ENCODE results near the gene NADK2.

- TF ChIP-seq, protein P1, sequence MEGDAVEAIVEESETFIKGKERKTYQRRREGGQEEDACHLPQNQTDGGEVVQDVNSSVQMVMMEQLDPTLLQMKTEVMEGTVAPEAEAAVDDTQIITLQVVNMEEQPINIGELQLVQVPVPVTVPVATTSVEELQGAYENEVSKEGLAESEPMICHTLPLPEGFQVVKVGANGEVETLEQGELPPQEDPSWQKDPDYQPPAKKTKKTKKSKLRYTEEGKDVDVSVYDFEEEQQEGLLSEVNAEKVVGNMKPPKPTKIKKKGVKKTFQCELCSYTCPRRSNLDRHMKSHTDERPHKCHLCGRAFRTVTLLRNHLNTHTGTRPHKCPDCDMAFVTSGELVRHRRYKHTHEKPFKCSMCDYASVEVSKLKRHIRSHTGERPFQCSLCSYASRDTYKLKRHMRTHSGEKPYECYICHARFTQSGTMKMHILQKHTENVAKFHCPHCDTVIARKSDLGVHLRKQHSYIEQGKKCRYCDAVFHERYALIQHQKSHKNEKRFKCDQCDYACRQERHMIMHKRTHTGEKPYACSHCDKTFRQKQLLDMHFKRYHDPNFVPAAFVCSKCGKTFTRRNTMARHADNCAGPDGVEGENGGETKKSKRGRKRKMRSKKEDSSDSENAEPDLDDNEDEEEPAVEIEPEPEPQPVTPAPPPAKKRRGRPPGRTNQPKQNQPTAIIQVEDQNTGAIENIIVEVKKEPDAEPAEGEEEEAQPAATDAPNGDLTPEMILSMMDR (IDR thresholded peaks at IDR 0.05; ENCODE audit: low read depth, low read length, missing input control) = no peak
- TF ChIP-seq, protein P2, sequence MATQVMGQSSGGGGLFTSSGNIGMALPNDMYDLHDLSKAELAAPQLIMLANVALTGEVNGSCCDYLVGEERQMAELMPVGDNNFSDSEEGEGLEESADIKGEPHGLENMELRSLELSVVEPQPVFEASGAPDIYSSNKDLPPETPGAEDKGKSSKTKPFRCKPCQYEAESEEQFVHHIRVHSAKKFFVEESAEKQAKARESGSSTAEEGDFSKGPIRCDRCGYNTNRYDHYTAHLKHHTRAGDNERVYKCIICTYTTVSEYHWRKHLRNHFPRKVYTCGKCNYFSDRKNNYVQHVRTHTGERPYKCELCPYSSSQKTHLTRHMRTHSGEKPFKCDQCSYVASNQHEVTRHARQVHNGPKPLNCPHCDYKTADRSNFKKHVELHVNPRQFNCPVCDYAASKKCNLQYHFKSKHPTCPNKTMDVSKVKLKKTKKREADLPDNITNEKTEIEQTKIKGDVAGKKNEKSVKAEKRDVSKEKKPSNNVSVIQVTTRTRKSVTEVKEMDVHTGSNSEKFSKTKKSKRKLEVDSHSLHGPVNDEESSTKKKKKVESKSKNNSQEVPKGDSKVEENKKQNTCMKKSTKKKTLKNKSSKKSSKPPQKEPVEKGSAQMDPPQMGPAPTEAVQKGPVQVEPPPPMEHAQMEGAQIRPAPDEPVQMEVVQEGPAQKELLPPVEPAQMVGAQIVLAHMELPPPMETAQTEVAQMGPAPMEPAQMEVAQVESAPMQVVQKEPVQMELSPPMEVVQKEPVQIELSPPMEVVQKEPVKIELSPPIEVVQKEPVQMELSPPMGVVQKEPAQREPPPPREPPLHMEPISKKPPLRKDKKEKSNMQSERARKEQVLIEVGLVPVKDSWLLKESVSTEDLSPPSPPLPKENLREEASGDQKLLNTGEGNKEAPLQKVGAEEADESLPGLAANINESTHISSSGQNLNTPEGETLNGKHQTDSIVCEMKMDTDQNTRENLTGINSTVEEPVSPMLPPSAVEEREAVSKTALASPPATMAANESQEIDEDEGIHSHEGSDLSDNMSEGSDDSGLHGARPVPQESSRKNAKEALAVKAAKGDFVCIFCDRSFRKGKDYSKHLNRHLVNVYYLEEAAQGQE (IDR thresholded peaks at IDR 0.05) = no peak
- no peak for TF ChIP-seq ATF3 (IDR thresholded peaks at IDR 0.05)
- no peak for TF ChIP-seq TAF1 (conservative IDR thresholded peaks at IDR 0.05)
- TF ChIP-seq, protein P3, sequence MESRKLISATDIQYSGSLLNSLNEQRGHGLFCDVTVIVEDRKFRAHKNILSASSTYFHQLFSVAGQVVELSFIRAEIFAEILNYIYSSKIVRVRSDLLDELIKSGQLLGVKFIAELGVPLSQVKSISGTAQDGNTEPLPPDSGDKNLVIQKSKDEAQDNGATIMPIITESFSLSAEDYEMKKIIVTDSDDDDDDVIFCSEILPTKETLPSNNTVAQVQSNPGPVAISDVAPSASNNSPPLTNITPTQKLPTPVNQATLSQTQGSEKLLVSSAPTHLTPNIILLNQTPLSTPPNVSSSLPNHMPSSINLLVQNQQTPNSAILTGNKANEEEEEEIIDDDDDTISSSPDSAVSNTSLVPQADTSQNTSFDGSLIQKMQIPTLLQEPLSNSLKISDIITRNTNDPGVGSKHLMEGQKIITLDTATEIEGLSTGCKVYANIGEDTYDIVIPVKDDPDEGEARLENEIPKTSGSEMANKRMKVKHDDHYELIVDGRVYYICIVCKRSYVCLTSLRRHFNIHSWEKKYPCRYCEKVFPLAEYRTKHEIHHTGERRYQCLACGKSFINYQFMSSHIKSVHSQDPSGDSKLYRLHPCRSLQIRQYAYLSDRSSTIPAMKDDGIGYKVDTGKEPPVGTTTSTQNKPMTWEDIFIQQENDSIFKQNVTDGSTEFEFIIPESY (IDR thresholded peaks at IDR 0.05) = no peak
- TF ChIP-seq JUND (IDR thresholded peaks at IDR 0.05) = no peak
- TF ChIP-seq YY1 (IDR thresholded peaks at IDR 0.05) = no peak
- no peak for TF ChIP-seq FOXA1 (IDR thresholded peaks at IDR 0.05)
- TF ChIP-seq MAX (IDR thresholded peaks at IDR 0.05) = no peak
- TF ChIP-seq RXRA (IDR thresholded peaks at IDR 0.05) = no peak
- no peak for TF ChIP-seq RAD21 (IDR thresholded peaks at IDR 0.05)
- no peak for TF ChIP-seq GABPA (IDR thresholded peaks at IDR 0.05 in 1 of 2, conservative IDR thresholded peaks at IDR 0.05 in 1 of 2)
- TF ChIP-seq EGR1 (IDR thresholded peaks at IDR 0.05; ENCODE audit: low read depth in 2 of 2) = no peak
- no peak for TF ChIP-seq HNF4G (IDR thresholded peaks at IDR 0.05)
Measured at GRCh38 chr5:36173426-36173825, 68.3 kb downstream of the NADK2 start.
